ENCODE measurements around the gene NFATC2IP.

GRCh38 chr16:28913946-28914724 lies 36.6 kb upstream of the NFATC2IP start:
- TF ChIP-seq CTCF (IDR thresholded peaks at IDR 0.05; ENCODE audit: low read depth, low read length, missing input control) (no peak), YY1 (IDR thresholded peaks at IDR 0.05) (no peak), JUND (IDR thresholded peaks at IDR 0.05) (no peak), MAX (IDR thresholded peaks at IDR 0.05) (no peak)

All from liver (tissue), 3 donors.